Nephron (organoid): ENCODE measurements around the gene CSRP1.

Source experiments
- H3K27ac Mint-ChIP-seq, 3 experiments: 2 replicates each; pipeline ENCODE4 v1.8.0; 2020; ENCODE audit warnings: mixed read lengths in 3 of 3, mild to moderate bottlenecking in 2 of 3, moderate library complexity in 1 of 3
- H3K27me3 Mint-ChIP-seq: 2 replicates; pipeline ENCODE4 v1.8.0; 2021; ENCODE audit warnings: low read depth, mild to moderate bottlenecking, moderate library complexity, mixed read lengths
- H3K36me3 Mint-ChIP-seq: 2 replicates; pipeline ENCODE4 v1.8.0; 2020; ENCODE audit warnings: low read depth, mixed read lengths
- H3K4me1 Mint-ChIP-seq: 2 replicates; pipeline ENCODE4 v1.8.0; 2020; ENCODE audit warnings: mixed read lengths
- H3K4me3 Mint-ChIP-seq, 3 experiments: 2 replicates each; pipeline ENCODE4 v1.8.0; 2020; ENCODE audit warnings: mild to moderate bottlenecking in 3 of 3, mixed read lengths in 3 of 3, moderate library complexity in 2 of 3
- H3K9me3 Mint-ChIP-seq: 2 replicates; pipeline ENCODE4 v1.8.0; 2020; ENCODE audit warnings: mixed read lengths
- CTCF ChIP-seq, 3 experiments: fragments of 200-600 bp; sonication (generic); IDR thresholded peaks; one replicate each; pipeline ENCODE4 v1.5.0; 2021; ENCODE audit warnings: antibody characterized with exemption in 3 of 3; ENCODE audit not compliant: unreplicated experiment in 3 of 3

The CSRP1 gene

GRCh38 chr1:201543871-201544642 is 37.1 kb upstream of the CSRP1 start:
- no peak for TF ChIP-seq CTCF (IDR thresholded peaks at IDR 0.05; ENCODE audit: unreplicated experiment in 3 of 3)
- Mint-ChIP-seq H3K4me1 (peaks cover 54% of the 10 kb centered on the region), H3K27me3 (peaks cover 59% of the 10 kb centered on the region), H3K9me3 (peaks cover 3% of the 10 kb centered on the region), H3K36me3 (no peaks in the 10 kb centered on the region), H3K4me3 (peak overlapping the region in 1 of 3 experiments; percentile 33), H3K27ac (peak overlapping the region in 1 of 3 experiments; percentile 53)

DNA sequence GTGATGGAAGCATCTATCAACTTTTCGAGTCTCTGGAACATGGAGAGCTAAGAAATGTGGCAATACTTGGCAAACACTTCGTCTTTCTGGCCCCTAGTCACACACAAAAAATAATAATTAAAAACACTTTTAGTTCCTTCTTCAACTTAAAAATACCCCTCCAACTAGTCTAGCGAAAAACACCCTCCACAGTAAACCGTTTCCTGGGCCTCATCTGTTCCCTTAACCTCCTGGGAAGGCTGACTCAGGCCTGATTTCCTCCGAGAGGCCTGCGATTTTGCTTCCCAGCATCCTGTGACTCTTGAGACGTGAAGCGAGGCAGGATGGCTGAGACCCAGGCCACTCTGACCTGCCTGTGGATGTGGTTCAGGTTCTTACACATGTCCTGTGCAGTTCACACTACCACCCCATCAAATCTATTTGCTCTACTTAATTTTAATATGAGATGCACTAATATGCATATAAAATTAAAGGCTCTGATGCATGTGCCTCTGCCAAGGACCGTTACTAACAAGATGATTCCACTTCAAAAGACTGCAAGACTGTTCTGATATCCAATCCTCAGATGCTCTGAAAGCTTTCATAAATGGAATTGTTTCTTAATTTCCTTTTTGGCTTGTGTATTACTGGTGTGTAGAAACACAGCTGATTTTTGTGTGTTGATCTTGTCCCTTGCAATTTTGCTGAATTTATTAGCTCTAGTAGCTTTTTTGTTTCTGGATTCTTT is 35.5 kb upstream of the CSRP1 start:
- peak overlapping the region in 2 of 3 experiments; percentile 29 to 59 for H3K27ac Mint-ChIP-seq
- peaks cover 63% of the 10 kb centered on the region for H3K4me1 Mint-ChIP-seq
- no peaks in the 10 kb centered on the region for H3K36me3 Mint-ChIP-seq
- peak overlapping the region; percentile 35 to 71 (median 51) for H3K4me3 Mint-ChIP-seq
- H3K27me3 Mint-ChIP-seq: peaks cover 70% of the 10 kb centered on the region
- no peak for TF ChIP-seq CTCF (IDR thresholded peaks at IDR 0.05; ENCODE audit: unreplicated experiment in 3 of 3)
- peaks cover 3% of the 10 kb centered on the region for H3K9me3 Mint-ChIP-seq

GRCh38 chr1:201540846-201541735 is 34.2 kb upstream of the CSRP1 start:
- no peak overlapping the region for H3K27ac Mint-ChIP-seq
- peaks cover 3% of the 10 kb centered on the region for H3K9me3 Mint-ChIP-seq
- peaks cover 72% of the 10 kb centered on the region for H3K4me1 Mint-ChIP-seq
- H3K36me3 Mint-ChIP-seq: no peaks in the 10 kb centered on the region
- H3K4me3 Mint-ChIP-seq: peak overlapping the region; percentile 84 to 89 (median 85)
- TF ChIP-seq CTCF (IDR thresholded peaks at IDR 0.05; ENCODE audit: unreplicated experiment in 3 of 3): no peak
- peaks cover 76% of the 10 kb centered on the region for H3K27me3 Mint-ChIP-seq

DNA sequence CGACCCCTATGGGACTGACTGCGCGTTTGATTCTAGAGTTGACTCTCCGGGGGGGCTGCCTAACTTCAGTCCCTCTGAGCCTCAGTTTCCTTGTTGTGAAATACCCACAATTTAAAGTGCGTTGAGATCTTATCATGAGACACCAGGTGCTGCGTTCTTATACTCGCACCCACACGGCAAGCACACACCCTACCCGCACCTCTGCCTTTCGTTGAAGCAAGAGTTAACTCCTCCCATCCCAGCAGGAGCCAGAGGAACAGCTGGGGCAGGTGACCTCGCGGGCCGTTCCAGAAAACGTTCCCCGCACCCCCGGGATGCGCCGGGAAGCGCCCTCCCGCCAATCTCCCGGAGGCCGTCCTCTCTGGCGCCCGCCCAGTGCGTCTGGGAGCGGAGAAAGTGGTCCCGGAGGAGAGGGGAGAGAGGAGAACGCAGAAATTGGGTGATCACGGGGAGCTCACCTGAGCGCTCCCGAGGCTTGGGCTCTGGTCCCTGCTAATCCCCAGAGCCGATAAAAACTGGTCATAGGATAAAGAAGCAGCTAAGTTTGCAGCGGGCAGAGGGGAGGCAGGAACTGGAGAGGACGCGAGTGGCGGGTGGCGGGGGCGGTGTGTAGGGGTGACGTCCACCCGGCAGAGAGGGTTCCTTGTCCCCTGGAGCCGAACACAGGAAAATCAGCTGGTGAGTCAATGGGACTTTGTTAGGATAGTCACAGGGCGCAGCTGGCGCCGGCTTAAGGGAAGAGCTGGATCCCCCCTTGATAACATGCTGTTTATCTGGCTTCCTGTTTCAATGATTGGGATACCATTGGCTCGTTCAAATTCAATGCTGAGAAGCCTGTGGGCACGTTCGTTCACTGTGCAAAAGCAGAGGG is 32.9 kb upstream of the CSRP1 start:
- TF ChIP-seq CTCF (IDR thresholded peaks at IDR 0.05; ENCODE audit: unreplicated experiment in 3 of 3): no peak
- peak overlapping the region; percentile 84 to 89 (median 85) for H3K4me3 Mint-ChIP-seq
- H3K27ac Mint-ChIP-seq: peak overlapping the region; percentile 14 to 76 (median 57)
- peaks cover 78% of the 10 kb centered on the region for H3K4me1 Mint-ChIP-seq
- peaks cover 3% of the 10 kb centered on the region for H3K9me3 Mint-ChIP-seq
- peaks cover 75% of the 10 kb centered on the region for H3K27me3 Mint-ChIP-seq
- no peaks in the 10 kb centered on the region for H3K36me3 Mint-ChIP-seq
